Loucy (cell line): ENCODE results near the gene CALHM2.

Source experiments
- H2AFZ ChIP-seq: fragments of 200-600 bp; sonication (generic); 2 replicates; pipeline ENCODE4 v1.6.0; 2016; ENCODE audit warnings: antibody characterized with exemption, mild to moderate bottlenecking, low read length, moderate library complexity
- H3F3A ChIP-seq: fragments of 200-600 bp; 2 replicates; pipeline ENCODE4 v1.6.0; 2016; ENCODE audit warnings: antibody characterized with exemption, low read depth, mild to moderate bottlenecking
- H3K27me3 ChIP-seq: fragments of 200-600 bp; sonication (generic); 2 replicates; pipeline ENCODE4 v1.6.1; 2014; ENCODE audit warnings: low read length, mild to moderate bottlenecking; ENCODE audit not compliant: insufficient read depth, poor library complexity, severe bottlenecking
- H3K36me3 ChIP-seq: fragments of 200-600 bp; sonication (generic); 2 replicates; pipeline ENCODE4 v1.6.1; 2016; ENCODE audit warnings: low read length; ENCODE audit not compliant: insufficient read depth
- H3K4me1 ChIP-seq: fragments of 200-600 bp; sonication (generic); 2 replicates; pipeline ENCODE4 v1.5.1; 2014; ENCODE audit warnings: low read length, mild to moderate bottlenecking; ENCODE audit not compliant: insufficient read depth, poor library complexity, severe bottlenecking
- H3K4me2 ChIP-seq: fragments of 200-600 bp; sonication (generic); 2 replicates; pipeline ENCODE4 v1.6.0; 2014; ENCODE audit warnings: antibody characterized with exemption, low read length, low read depth, mild to moderate bottlenecking; ENCODE audit not compliant: poor library complexity, severe bottlenecking
- H3K4me3 ChIP-seq: fragments of 200-600 bp; sonication (generic); 2 replicates; pipeline ENCODE4 v1.5.1; 2014; ENCODE audit warnings: low read length, mild to moderate bottlenecking, mixed read lengths; ENCODE audit not compliant: poor library complexity, severe bottlenecking
- H3K79me2 ChIP-seq: fragments of 200-600 bp; sonication (generic); 2 replicates; pipeline ENCODE4 v1.6.1; 2014; ENCODE audit warnings: low read length; ENCODE audit not compliant: insufficient read depth
- H3K9ac ChIP-seq: fragments of 200-600 bp; sonication (generic); 2 replicates; pipeline ENCODE4 v1.6.0; 2014; ENCODE audit warnings: mild to moderate bottlenecking, low read depth, low read length, moderate library complexity; ENCODE audit not compliant: poor library complexity, severe bottlenecking
- H3K9me2 ChIP-seq: fragments of 200-600 bp; sonication (generic); replicated peaks from 2 replicates; pipeline ENCODE4 v1.6.1; 2016; ENCODE audit warnings: low read depth, low read length, mixed read lengths
- H3K9me3 ChIP-seq: fragments of 200-600 bp; sonication (generic); 2 replicates; pipeline ENCODE4 v1.6.1; 2014; ENCODE audit warnings: mild to moderate bottlenecking, antibody characterized with exemption, low read length, low read depth; ENCODE audit not compliant: insufficient read depth
- H4K20me1 ChIP-seq: fragments of 200-600 bp; sonication (generic); 2 replicates; pipeline ENCODE4 v1.6.0; 2014; ENCODE audit warnings: antibody characterized with exemption, low read length, mild to moderate bottlenecking; ENCODE audit not compliant: insufficient read depth, poor library complexity, severe bottlenecking
- CTCF ChIP-seq: fragments of 200-600 bp; sonication (generic); conservative IDR thresholded peaks from 2 replicates; pipeline ENCODE4 v1.5.1; 2014; ENCODE audit warnings: mild to moderate bottlenecking, antibody characterized with exemption, low read length
- EZH2phosphoT487 ChIP-seq: fragments of 200-600 bp; IDR thresholded peaks from 2 replicates; pipeline ENCODE4 v1.6.1; 2018; ENCODE audit warnings: antibody characterized with exemption, mild to moderate bottlenecking, moderate library complexity, borderline replicate concordance

CALHM2 gene

DNA sequence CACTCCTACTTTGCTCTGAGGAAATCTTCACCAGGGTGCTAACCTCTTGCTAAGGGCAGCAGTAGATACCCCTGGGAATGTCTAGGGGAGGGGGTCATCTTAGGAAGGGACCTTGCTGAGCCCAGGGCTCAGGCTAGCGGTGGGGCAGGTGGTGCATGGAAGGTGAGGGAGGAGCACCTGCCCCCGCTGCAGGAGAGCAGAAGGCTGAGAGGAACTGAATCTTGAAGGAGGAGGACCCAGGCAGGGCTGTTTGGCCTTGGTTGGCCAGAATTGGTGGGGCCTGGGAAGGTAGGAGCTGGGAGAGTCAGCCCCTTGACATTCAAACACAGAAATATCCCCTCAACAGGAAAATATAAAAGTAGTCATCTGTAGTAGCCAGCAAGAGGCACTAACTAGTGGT is 19.8 kb upstream of the CALHM2 start:
- peak overlapping the region; percentile 64 for H3K4me3 ChIP-seq
- no peaks in the 10 kb centered on the region for H3K9me3 ChIP-seq
- H3F3A ChIP-seq: peaks cover 6% of the 10 kb centered on the region; the same call in 1 of the 2 replicates
- H3K9me2 ChIP-seq: no peaks in the 10 kb centered on the region
- no peaks in the 10 kb centered on the region for H4K20me1 ChIP-seq
- H3K36me3 ChIP-seq: no peaks in the 10 kb centered on the region
- H3K9ac ChIP-seq: peak overlapping the region; percentile 81
- peak overlapping the region; percentile 77 for H3K4me2 ChIP-seq
- TF ChIP-seq CTCF (no peak), EZH2phosphoT487 (no peak)
- peaks cover 64% of the 10 kb centered on the region for H3K4me1 ChIP-seq
- no peaks in the 10 kb centered on the region for H3K27me3 ChIP-seq
- no peaks in the 10 kb centered on the region for H3K79me2 ChIP-seq
- H2AFZ ChIP-seq: no peak overlapping the region

- H3K36me3 ChIP-seq: no peaks in the 10 kb centered on the region
- no peaks in the 10 kb centered on the region for H4K20me1 ChIP-seq
- peaks cover 6% of the 10 kb centered on the region; the same call in 1 of the 2 replicates for H3F3A ChIP-seq
- H3K9me2 ChIP-seq: no peaks in the 10 kb centered on the region
- H3K9ac ChIP-seq: peak overlapping the region; percentile 81
- H2AFZ ChIP-seq: no peak overlapping the region
- H3K4me3 ChIP-seq: peak overlapping the region; percentile 64
- no peak for TF ChIP-seq EZH2phosphoT487
- no peak for TF ChIP-seq CTCF
- no peaks in the 10 kb centered on the region for H3K27me3 ChIP-seq
- H3K4me2 ChIP-seq: peak overlapping the region; percentile 77
- H3K9me3 ChIP-seq: no peaks in the 10 kb centered on the region
- no peaks in the 10 kb centered on the region for H3K79me2 ChIP-seq
- peaks cover 62% of the 10 kb centered on the region for H3K4me1 ChIP-seq
These were observed 18.8 kb upstream of the CALHM2 start for GRCh38 chr10:103470761-103471653.

GRCh38 chr10:103469201-103469600 is 17.0 kb upstream of the CALHM2 start:
- H3K4me2 ChIP-seq: no peak overlapping the region
- H2AFZ ChIP-seq: no peak overlapping the region
- no peaks in the 10 kb centered on the region for H3K36me3 ChIP-seq
- TF ChIP-seq EZH2phosphoT487 (no peak), CTCF (no peak)
- H3K9ac ChIP-seq: no peak overlapping the region
- no peaks in the 10 kb centered on the region for H3K9me2 ChIP-seq
- H3K79me2 ChIP-seq: no peaks in the 10 kb centered on the region
- no peaks in the 10 kb centered on the region for H3K9me3 ChIP-seq
- peaks cover 6% of the 10 kb centered on the region; the same call in 1 of the 2 replicates for H3F3A ChIP-seq
- H4K20me1 ChIP-seq: no peaks in the 10 kb centered on the region
- H3K4me1 ChIP-seq: peaks cover 62% of the 10 kb centered on the region
- no peak overlapping the region for H3K4me3 ChIP-seq
- no peaks in the 10 kb centered on the region for H3K27me3 ChIP-seq
